ENCODE measurements around the gene SEMA4D. TPM values are rescaled to one million over a fixed set of nuclear protein-coding genes. Genes with fewer than 3 reads are reported as not detected.

Gene SEMA4D
- total and polyA plus RNA-seq, 2 experiments from 2014 or later, result 9.4 to 10.4 TPM

DNA sequence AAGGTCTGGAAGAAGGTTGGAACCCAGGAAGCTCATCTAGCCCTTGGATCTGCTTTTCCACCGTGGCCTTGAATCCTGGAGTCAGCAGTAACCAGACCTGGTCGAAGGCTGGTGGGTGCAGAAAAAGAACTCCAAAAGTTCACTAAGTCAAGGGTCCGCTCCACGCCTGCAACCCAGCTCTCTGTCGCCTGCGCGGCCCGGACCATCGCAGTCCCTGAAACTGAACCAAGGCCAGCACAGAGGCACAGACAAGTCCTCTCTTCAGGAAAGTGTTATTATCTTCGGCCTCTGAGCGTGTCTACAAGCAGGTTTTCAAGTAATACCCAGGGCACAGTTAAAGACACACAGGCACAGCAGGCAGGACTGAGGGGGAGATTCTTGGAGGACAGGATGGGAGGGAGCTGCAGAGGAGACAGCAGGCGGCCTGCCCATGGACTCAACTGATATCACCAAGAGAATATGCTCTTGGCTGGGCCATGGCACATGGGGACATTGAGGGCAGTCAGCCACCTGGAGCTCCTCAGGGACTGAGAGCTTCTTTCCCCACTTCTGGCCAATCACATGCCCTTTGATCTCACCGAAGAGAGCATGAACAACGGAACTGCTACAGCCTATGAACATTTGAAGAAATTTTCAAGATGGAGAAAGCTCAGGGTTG, 45.8 kb upstream of the SEMA4D start:
- no peak for DNase-seq (ENCODE audit: low spot score)
- 91% methylated on average over 14 of the region's 14 CpGs for WGBS (ENCODE audit: low lambda C conversion rate, missing lambda C conversion rate)
- Histone ChIP-seq H3K27ac (no peak overlapping the region), H3K79me2 (no peaks in the 10 kb centered on the region), H4K20me1 (ENCODE audit: insufficient read depth, poor library complexity, severe bottlenecking) (no peaks in the 10 kb centered on the region), H3K4me3 (no peak overlapping the region), H3K36me3 (replicated peaks; ENCODE audit: insufficient read depth, low read depth) (no peaks in the 10 kb centered on the region), H3K27me3 (no peaks in the 10 kb centered on the region), H3K9me2 (replicated peaks; ENCODE audit: insufficient read depth) (no peaks in the 10 kb centered on the region), H3K4me2 (no peak overlapping the region), H3K9me3 (ENCODE audit: low read depth) (no peaks in the 10 kb centered on the region), H2AFZ (no peak overlapping the region), H3K4me1 (ENCODE audit: insufficient read depth) (no peaks in the 10 kb centered on the region)
- no peak for TF ChIP-seq EZH2 (IDR thresholded peaks at IDR 0.05; ENCODE audit: borderline replicate concordance)
- TF ChIP-seq EZH2phosphoT487 (IDR thresholded peaks at IDR 0.05; ENCODE audit: low read depth, severe bottlenecking, unreplicated experiment), result no peak
- TF ChIP-seq, protein P1, sequence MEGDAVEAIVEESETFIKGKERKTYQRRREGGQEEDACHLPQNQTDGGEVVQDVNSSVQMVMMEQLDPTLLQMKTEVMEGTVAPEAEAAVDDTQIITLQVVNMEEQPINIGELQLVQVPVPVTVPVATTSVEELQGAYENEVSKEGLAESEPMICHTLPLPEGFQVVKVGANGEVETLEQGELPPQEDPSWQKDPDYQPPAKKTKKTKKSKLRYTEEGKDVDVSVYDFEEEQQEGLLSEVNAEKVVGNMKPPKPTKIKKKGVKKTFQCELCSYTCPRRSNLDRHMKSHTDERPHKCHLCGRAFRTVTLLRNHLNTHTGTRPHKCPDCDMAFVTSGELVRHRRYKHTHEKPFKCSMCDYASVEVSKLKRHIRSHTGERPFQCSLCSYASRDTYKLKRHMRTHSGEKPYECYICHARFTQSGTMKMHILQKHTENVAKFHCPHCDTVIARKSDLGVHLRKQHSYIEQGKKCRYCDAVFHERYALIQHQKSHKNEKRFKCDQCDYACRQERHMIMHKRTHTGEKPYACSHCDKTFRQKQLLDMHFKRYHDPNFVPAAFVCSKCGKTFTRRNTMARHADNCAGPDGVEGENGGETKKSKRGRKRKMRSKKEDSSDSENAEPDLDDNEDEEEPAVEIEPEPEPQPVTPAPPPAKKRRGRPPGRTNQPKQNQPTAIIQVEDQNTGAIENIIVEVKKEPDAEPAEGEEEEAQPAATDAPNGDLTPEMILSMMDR (IDR thresholded peaks at IDR 0.05; ENCODE audit: poor library complexity), result no peak

DNA sequence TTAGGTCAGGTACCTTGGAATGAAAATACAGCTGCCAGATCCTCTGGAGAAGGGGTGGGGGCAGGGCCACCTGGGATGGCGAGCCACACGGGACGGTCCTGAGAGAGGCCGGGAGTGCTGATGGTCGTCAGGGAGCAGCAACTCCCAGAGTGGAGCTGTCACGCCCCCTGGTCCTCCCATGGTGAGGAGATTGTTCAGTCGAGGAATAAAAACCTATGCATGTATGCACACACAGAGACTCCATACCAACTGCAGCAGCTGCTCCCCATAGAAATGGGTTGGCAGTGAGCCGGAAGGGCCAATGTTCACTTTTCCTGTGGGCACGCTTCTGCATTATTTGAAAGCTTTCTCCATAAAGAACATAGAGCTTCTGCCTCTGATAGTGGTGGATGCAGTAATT, 45.2 kb upstream of the SEMA4D start:
- H3K27me3 ChIP-seq, result no peaks in the 10 kb centered on the region
- no peak overlapping the region for H3K27ac ChIP-seq
- no peaks in the 10 kb centered on the region for H3K9me2 ChIP-seq (replicated peaks; ENCODE audit: insufficient read depth)
- no peaks in the 10 kb centered on the region for H3K36me3 ChIP-seq (replicated peaks; ENCODE audit: insufficient read depth, low read depth)
- no peak overlapping the region for H3K4me2 ChIP-seq
- H3K4me3 ChIP-seq, result no peak overlapping the region
- H2AFZ ChIP-seq, result no peak overlapping the region
- no peaks in the 10 kb centered on the region for H3K9me3 ChIP-seq (ENCODE audit: low read depth)
- H4K20me1 ChIP-seq (ENCODE audit: insufficient read depth, poor library complexity, severe bottlenecking), result no peaks in the 10 kb centered on the region
- no peaks in the 10 kb centered on the region for H3K79me2 ChIP-seq
- H3K4me1 ChIP-seq (ENCODE audit: insufficient read depth), result no peaks in the 10 kb centered on the region
- no peak for TF ChIP-seq EZH2 (IDR thresholded peaks at IDR 0.05; ENCODE audit: borderline replicate concordance)
- no peak for TF ChIP-seq EZH2phosphoT487 (IDR thresholded peaks at IDR 0.05; ENCODE audit: low read depth, severe bottlenecking, unreplicated experiment)
- TF ChIP-seq, protein P1 (IDR thresholded peaks at IDR 0.05; ENCODE audit: poor library complexity), result no peak
- 69% methylated on average over 9 of the region's 9 CpGs for WGBS (ENCODE audit: low lambda C conversion rate, missing lambda C conversion rate)
- DNase-seq (ENCODE audit: low spot score), result no peak

DNA sequence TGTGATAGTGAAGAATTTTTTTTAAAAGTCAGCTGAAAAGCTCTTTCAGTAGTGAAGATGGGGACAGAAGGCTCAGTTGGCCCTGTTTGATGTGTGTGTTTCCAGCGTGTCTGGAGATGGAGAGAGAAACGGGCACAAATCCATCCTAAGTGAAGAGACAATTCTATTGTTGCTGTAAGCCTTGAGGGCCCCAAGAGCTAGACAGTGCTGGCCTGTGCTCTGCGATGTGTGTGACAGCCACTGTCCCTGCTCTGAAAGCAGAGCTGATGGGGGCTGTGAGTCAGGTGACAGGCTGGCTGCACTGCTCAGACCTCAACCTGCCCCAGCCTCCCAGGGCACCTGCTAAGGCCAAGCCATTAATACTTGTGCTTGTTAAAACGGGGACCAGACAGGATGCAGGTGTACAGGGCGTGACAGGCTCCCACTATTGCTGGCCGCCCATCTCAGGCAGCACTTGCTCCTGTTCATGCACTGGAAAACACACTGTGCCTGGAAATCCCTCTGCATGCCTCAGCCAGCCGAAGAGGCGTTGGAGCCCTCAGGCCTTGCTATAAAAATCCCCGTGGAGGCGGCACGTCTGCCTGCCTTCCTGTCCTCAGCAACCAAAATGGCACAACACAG, 44.6 kb upstream of the SEMA4D start:
- no peak for DNase-seq (ENCODE audit: low spot score)
- H3K4me1 ChIP-seq (ENCODE audit: insufficient read depth), result no peaks in the 10 kb centered on the region
- no peak overlapping the region for H3K4me3 ChIP-seq
- H4K20me1 ChIP-seq (ENCODE audit: insufficient read depth, poor library complexity, severe bottlenecking), result no peaks in the 10 kb centered on the region
- no peak overlapping the region for H2AFZ ChIP-seq
- TF ChIP-seq EZH2phosphoT487 (IDR thresholded peaks at IDR 0.05; ENCODE audit: low read depth, severe bottlenecking, unreplicated experiment) (no peak), EZH2 (IDR thresholded peaks at IDR 0.05; ENCODE audit: borderline replicate concordance) (no peak)
- TF ChIP-seq, protein P1 (IDR thresholded peaks at IDR 0.05; ENCODE audit: poor library complexity), result no peak
- H3K27ac ChIP-seq, result no peak overlapping the region
- H3K36me3 ChIP-seq (replicated peaks; ENCODE audit: insufficient read depth, low read depth), result no peaks in the 10 kb centered on the region
- H3K4me2 ChIP-seq, result no peak overlapping the region
- H3K9me3 ChIP-seq (ENCODE audit: low read depth), result no peaks in the 10 kb centered on the region
- no peaks in the 10 kb centered on the region for H3K9me2 ChIP-seq (replicated peaks; ENCODE audit: insufficient read depth)
- H3K27me3 ChIP-seq, result no peaks in the 10 kb centered on the region
- H3K79me2 ChIP-seq, result no peaks in the 10 kb centered on the region
- 64% methylated on average over 11 of the region's 11 CpGs for WGBS (ENCODE audit: low lambda C conversion rate, missing lambda C conversion rate)
